ENCODE results near the gene NKG7.

NKG7 gene

GRCh38 chr19:51354742-51355148 lies 17.7 kb downstream of the NKG7 start:
- peaks cover 5% of the 10 kb centered on the region for H3K36me3 ChIP-seq (ENCODE audit: control insufficient read depth, insufficient read depth, low read length)
- H3K4me3 ChIP-seq (ENCODE audit: low read depth, low read length), result no peak overlapping the region
- H3K9me3 ChIP-seq (ENCODE audit: control insufficient read depth, insufficient read depth, low read length), result no peaks in the 10 kb centered on the region
- H3K27me3 ChIP-seq (ENCODE audit: control insufficient read depth, insufficient read depth, low read length), result no peaks in the 10 kb centered on the region
- H3K4me1 ChIP-seq (ENCODE audit: control insufficient read depth, insufficient read depth, low read length), result peaks cover 9% of the 10 kb centered on the region
- no peak overlapping the region for H3K9ac ChIP-seq (ENCODE audit: low read depth, low read length)

GRCh38 chr19:51354103-51354741 lies 18.2 kb downstream of the NKG7 start:
- Histone ChIP-seq H3K9me3 (ENCODE audit: control insufficient read depth, insufficient read depth, low read length) (no peaks in the 10 kb centered on the region), H3K4me1 (ENCODE audit: control insufficient read depth, insufficient read depth, low read length) (peaks cover 9% of the 10 kb centered on the region), H3K9ac (ENCODE audit: low read depth, low read length) (no peak overlapping the region), H3K27me3 (ENCODE audit: control insufficient read depth, insufficient read depth, low read length) (no peaks in the 10 kb centered on the region), H3K4me3 (ENCODE audit: low read depth, low read length) (no peak overlapping the region), H3K36me3 (ENCODE audit: control insufficient read depth, insufficient read depth, low read length) (peaks cover 5% of the 10 kb centered on the region)

- Histone ChIP-seq H3K9ac (ENCODE audit: low read depth, low read length) (no peak overlapping the region), H3K27me3 (ENCODE audit: control insufficient read depth, insufficient read depth, low read length) (no peaks in the 10 kb centered on the region), H3K9me3 (ENCODE audit: control insufficient read depth, insufficient read depth, low read length) (no peaks in the 10 kb centered on the region), H3K4me3 (ENCODE audit: low read depth, low read length) (no peak overlapping the region), H3K36me3 (ENCODE audit: control insufficient read depth, insufficient read depth, low read length) (peaks cover 5% of the 10 kb centered on the region), H3K4me1 (ENCODE audit: control insufficient read depth, insufficient read depth, low read length) (peaks cover 9% of the 10 kb centered on the region)
Observed at GRCh38 chr19:51352783-51353360, 19.6 kb downstream of the NKG7 start.

- Histone ChIP-seq H3K4me3 (ENCODE audit: low read depth, low read length) (no peak overlapping the region), H3K9ac (ENCODE audit: low read depth, low read length) (no peak overlapping the region), H3K4me1 (ENCODE audit: control insufficient read depth, insufficient read depth, low read length) (peaks cover 9% of the 10 kb centered on the region)
Observed at GRCh38 chr19:51351266-51351990, 21.0 kb downstream of the NKG7 start.

GRCh38 chr19:51347209-51347928 lies 25.1 kb downstream of the NKG7 start:
- no peak overlapping the region for H3K9ac ChIP-seq (ENCODE audit: low read depth, low read length)

More at GRCh38 chr19:51351266-51351990, 21.0 kb downstream of the NKG7 start:
- Histone ChIP-seq H3K36me3 (ENCODE audit: control insufficient read depth, insufficient read depth, low read length) (peaks cover 5% of the 10 kb centered on the region), H3K27me3 (ENCODE audit: control insufficient read depth, insufficient read depth, low read length) (no peaks in the 10 kb centered on the region), H3K9me3 (ENCODE audit: control insufficient read depth, insufficient read depth, low read length) (no peaks in the 10 kb centered on the region)

GRCh38 chr19:51346742-51347141 lies 25.7 kb downstream of the NKG7 start:
- no peak overlapping the region for H3K4me3 ChIP-seq (ENCODE audit: low read depth, low read length)
- peaks cover 7% of the 10 kb centered on the region for H3K4me1 ChIP-seq (ENCODE audit: control insufficient read depth, insufficient read depth, low read length)
- H3K9me3 ChIP-seq (ENCODE audit: control insufficient read depth, insufficient read depth, low read length), result no peaks in the 10 kb centered on the region
- H3K9ac ChIP-seq (ENCODE audit: low read depth, low read length), result no peak overlapping the region
- peaks cover 5% of the 10 kb centered on the region for H3K36me3 ChIP-seq (ENCODE audit: control insufficient read depth, insufficient read depth, low read length)
- peaks cover 2% of the 10 kb centered on the region for H3K27me3 ChIP-seq (ENCODE audit: control insufficient read depth, insufficient read depth, low read length)

More at GRCh38 chr19:51347209-51347928, 25.1 kb downstream of the NKG7 start:
- H3K27me3 ChIP-seq (ENCODE audit: control insufficient read depth, insufficient read depth, low read length), result no peaks in the 10 kb centered on the region
- peaks cover 5% of the 10 kb centered on the region for H3K36me3 ChIP-seq (ENCODE audit: control insufficient read depth, insufficient read depth, low read length)
- H3K4me3 ChIP-seq (ENCODE audit: low read depth, low read length), result no peak overlapping the region
- no peaks in the 10 kb centered on the region for H3K9me3 ChIP-seq (ENCODE audit: control insufficient read depth, insufficient read depth, low read length)
- H3K4me1 ChIP-seq (ENCODE audit: control insufficient read depth, insufficient read depth, low read length), result peaks cover 3% of the 10 kb centered on the region

- peaks cover 9% of the 10 kb centered on the region for H3K27me3 ChIP-seq (ENCODE audit: control insufficient read depth, insufficient read depth, low read length)
- no peaks in the 10 kb centered on the region for H3K36me3 ChIP-seq (ENCODE audit: control insufficient read depth, insufficient read depth, low read length)
- H3K9ac ChIP-seq (ENCODE audit: low read depth, low read length), result no peak overlapping the region
- peaks cover 7% of the 10 kb centered on the region for H3K4me1 ChIP-seq (ENCODE audit: control insufficient read depth, insufficient read depth, low read length)
- H3K9me3 ChIP-seq (ENCODE audit: control insufficient read depth, insufficient read depth, low read length), result no peaks in the 10 kb centered on the region
- no peak overlapping the region for H3K4me3 ChIP-seq (ENCODE audit: low read depth, low read length)
Observed at GRCh38 chr19:51345076-51345620, 27.3 kb downstream of the NKG7 start.

- no peaks in the 10 kb centered on the region for H3K36me3 ChIP-seq (ENCODE audit: control insufficient read depth, insufficient read depth, low read length)
- no peak overlapping the region for H3K9ac ChIP-seq (ENCODE audit: low read depth, low read length)
- H3K9me3 ChIP-seq (ENCODE audit: control insufficient read depth, insufficient read depth, low read length), result no peaks in the 10 kb centered on the region
- H3K4me3 ChIP-seq (ENCODE audit: low read depth, low read length), result no peak overlapping the region
- peaks cover 9% of the 10 kb centered on the region for H3K27me3 ChIP-seq (ENCODE audit: control insufficient read depth, insufficient read depth, low read length)
- H3K4me1 ChIP-seq (ENCODE audit: control insufficient read depth, insufficient read depth, low read length), result peaks cover 7% of the 10 kb centered on the region
Observed at GRCh38 chr19:51342631-51343569, 29.6 kb downstream of the NKG7 start.

- H3K4me1 ChIP-seq (ENCODE audit: control insufficient read depth, insufficient read depth, low read length), result peaks cover 7% of the 10 kb centered on the region
- H3K36me3 ChIP-seq (ENCODE audit: control insufficient read depth, insufficient read depth, low read length), result no peaks in the 10 kb centered on the region
- peaks cover 9% of the 10 kb centered on the region for H3K27me3 ChIP-seq (ENCODE audit: control insufficient read depth, insufficient read depth, low read length)
- peak within 1 kb of the TSS; percentile 61 for H3K4me3 ChIP-seq (ENCODE audit: low read depth, low read length)
- H3K9ac ChIP-seq (ENCODE audit: low read depth, low read length), result no peak within 1 kb of the TSS
- H3K9me3 ChIP-seq (ENCODE audit: control insufficient read depth, insufficient read depth, low read length), result no peaks in the 10 kb centered on the region
Observed at GRCh38 chr19:51341976-51342580, 30.4 kb downstream of the NKG7 start, which contains the start of gene VSIG10L. VSIG10L (minus strand) TSS chr19:51342139; CDS start chr19:51342124, 15 bp downstream.

GRCh38 chr19:51341066-51341465 lies 31.4 kb downstream of the NKG7 start:
- Histone ChIP-seq H3K9me3 (ENCODE audit: control insufficient read depth, insufficient read depth, low read length) (no peaks in the 10 kb centered on the region), H3K4me3 (ENCODE audit: low read depth, low read length) (peak overlapping the region; percentile 61), H3K9ac (ENCODE audit: low read depth, low read length) (no peak overlapping the region), H3K27me3 (ENCODE audit: control insufficient read depth, insufficient read depth, low read length) (peaks cover 9% of the 10 kb centered on the region), H3K36me3 (ENCODE audit: control insufficient read depth, insufficient read depth, low read length) (no peaks in the 10 kb centered on the region), H3K4me1 (ENCODE audit: control insufficient read depth, insufficient read depth, low read length) (peaks cover 7% of the 10 kb centered on the region)
